HG03039 (cell line): ENCODE data around the gene AVEN.
A peak's percentile ranks its signal among the peaks of the same experiment; 100 is the strongest.
"Not testable (repeated sequence)": the region's sequence is repeated elsewhere in the genome, so short reads cannot be mapped to it uniquely, and the experiment has no call there.

Source experiments
- ATAC-seq: cut with Tn5 transposase; IDR thresholded peaks from one replicate; pipeline ENCODE4 v1.9.1; 2021; ENCODE audit warnings: mild to moderate bottlenecking, moderate library complexity; ENCODE audit not compliant: unreplicated experiment

Gene AVEN

GRCh38 chr15:34038871-34039789, at the start of gene AVEN:
TSS of gene AVEN (minus strand) at chr15:34039204. CDS start at chr15:34039046, 158 bp downstream.
- ATAC-seq = peak; percentile 41

GRCh38 chr15:34085746-34086145, 46.7 kb upstream of the AVEN start:
- no peak for ATAC-seq

GRCh38 chr15:34084086-34084485, 45.1 kb upstream of the AVEN start:
- ATAC-seq = no peak

- ATAC-seq = no peak
Measured at GRCh38 chr15:34079904-34080303, 40.9 kb upstream of the AVEN start.

- ATAC-seq = no peak
Measured at GRCh38 chr15:34078900-34079299, 39.9 kb upstream of the AVEN start.

- ATAC-seq = no peak
Measured at GRCh38 chr15:34076785-34077184, 37.8 kb upstream of the AVEN start.

GRCh38 chr15:34070003-34070402, 31.0 kb upstream of the AVEN start:
- ATAC-seq = no peak

- ATAC-seq = no peak
Measured at GRCh38 chr15:34065941-34066340, 26.9 kb upstream of the AVEN start.

- ATAC-seq = no peak
Measured at GRCh38 chr15:34065261-34065660, 26.3 kb upstream of the AVEN start.

GRCh38 chr15:34064438-34064837, 25.4 kb upstream of the AVEN start:
- no peak for ATAC-seq

GRCh38 chr15:34059946-34060345, 20.9 kb upstream of the AVEN start:
- no peak for ATAC-seq

- ATAC-seq = no peak
Measured at GRCh38 chr15:34059476-34059875, 20.5 kb upstream of the AVEN start.

GRCh38 chr15:34056911-34057310, 17.9 kb upstream of the AVEN start:
- no peak for ATAC-seq

GRCh38 chr15:34055868-34056595, 17.0 kb upstream of the AVEN start:
- no peak for ATAC-seq

- no peak for ATAC-seq
Measured at GRCh38 chr15:34054081-34054707, 15.2 kb upstream of the AVEN start.

- not testable (repeated sequence) for ATAC-seq
Measured at GRCh38 chr15:34050385-34050784, 11.4 kb upstream of the AVEN start.

- no peak for ATAC-seq
Measured at GRCh38 chr15:34049112-34049511, 10.1 kb upstream of the AVEN start.

- ATAC-seq = no peak
Measured at GRCh38 chr15:34047893-34048775, 9.1 kb upstream of the AVEN start.

- ATAC-seq = no peak
Measured at GRCh38 chr15:34046471-34047145, 7.6 kb upstream of the AVEN start.

GRCh38 chr15:34043813-34044212, 4.8 kb upstream of the AVEN start:
- ATAC-seq = no peak
